Forelimb muscle (tissue), 1 donor: ENCODE data around the gene ATF7. TPM values are rescaled to one million over a fixed set of nuclear protein-coding genes. Genes with fewer than 3 reads are reported as not detected.
A peak's percentile ranks its signal among the peaks of the same experiment; 100 is the strongest.

Experiments
- DNase-seq: peaks from one replicate; pipeline ENCODE4 v3.0.0-alpha.2; 2013; ENCODE audit warnings: low read depth
- polyA plus RNA-seq: library from polyadenylated mRNA; unstranded; fragments of 120-200 nt; gene quantifications from one replicate; pipeline ENCODE4 v1.2.1, GENCODE V29; 2013; ENCODE audit not compliant: insufficient read length

The ATF7 gene
- polyA plus RNA-seq, 1 donor = 49.7 TPM

DNA sequence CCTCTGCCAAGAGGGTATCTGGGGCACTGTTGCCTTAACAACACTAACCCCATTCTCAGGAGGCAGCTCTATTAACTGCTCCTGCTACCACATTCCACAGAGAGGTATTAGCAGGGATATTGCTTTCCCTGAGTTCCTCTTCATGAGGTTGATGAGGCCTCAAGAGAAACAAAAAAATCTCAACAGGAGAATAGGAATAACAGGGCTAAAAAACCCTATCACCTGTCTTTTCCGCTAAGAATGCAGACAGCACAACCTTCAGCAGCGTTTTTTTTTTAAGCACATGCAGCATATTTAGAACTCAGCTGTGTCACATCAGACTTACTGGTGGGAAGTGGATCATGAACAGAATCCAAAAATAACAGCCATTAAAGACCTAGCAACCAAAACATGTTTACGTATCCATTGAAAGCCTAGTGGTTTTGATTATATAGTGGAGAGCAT, 29.2 kb downstream of the ATF7 start:
- DNase-seq = peak; percentile 72

DNA sequence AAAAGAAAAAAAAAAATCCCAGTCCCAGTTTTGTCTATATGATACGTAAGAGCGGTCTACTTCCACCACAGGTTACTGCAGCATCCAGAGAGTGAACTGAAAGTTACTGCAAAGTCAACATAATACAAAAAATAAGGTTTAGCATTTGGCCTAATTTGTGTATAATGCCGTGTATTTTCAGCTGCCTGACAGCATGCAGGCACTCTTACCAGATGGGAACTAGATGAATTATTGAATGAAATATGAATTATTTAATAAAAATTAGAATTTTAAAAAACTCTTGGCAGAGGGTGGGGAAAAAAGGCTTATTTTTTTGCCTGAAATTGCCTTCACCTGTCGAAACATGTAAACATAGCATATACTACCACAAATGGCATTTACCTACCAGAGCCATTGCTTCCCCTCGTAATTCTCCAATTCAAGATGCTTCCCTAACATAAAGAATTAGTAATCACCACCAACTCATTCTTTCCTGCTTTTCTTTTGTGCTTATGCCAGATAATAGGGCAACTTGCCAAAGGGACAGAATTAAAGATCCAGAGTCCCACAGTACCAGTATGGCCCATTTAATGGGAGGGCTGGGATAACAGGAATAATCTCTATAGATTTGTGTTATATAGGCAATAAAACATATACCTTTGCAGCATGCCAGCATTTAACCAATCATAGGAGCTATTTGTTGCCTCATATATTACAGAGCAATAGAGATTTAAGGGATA, 31.1 kb downstream of the ATF7 start:
- DNase-seq = no peak

DNA sequence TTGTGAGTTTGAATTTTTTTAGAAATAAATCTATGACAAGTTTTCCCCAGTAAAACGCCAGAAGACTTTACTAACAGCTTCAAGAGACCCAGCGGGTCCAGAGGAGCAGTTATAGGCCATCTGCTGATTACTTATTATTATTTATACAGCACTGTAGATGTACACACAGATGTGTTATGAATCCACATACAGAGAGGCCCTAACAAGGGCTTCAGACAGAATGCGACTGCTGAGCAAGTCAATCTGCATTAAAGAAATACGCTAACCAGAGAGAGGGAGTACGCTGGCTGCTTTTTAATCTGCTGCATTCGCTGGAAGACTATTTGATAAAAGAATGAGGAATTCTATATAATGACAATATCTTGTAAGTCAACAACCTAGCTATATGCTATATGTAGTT, 32.5 kb downstream of the ATF7 start:
- peak; percentile 41 for DNase-seq

DNA sequence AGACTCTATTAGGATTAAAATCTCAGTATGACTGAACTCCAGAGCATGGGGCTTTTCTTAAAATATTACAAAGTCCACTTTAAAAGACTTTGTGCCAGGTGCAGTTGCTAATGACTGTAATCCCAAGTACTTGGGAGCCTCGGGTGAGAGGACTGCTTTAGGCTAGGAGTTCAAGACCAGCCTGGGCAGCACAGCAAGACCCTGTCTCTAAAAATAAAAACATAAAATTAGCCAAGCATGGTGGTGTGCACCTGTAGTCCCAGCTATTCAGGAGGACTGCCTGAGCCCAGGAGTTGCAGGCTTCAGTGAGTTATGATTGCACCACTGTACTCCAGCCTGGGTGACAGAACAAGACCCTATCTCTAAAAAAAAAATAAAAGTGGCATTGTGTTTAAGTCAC, 33.2 kb downstream of the ATF7 start:
- no peak for DNase-seq

DNA sequence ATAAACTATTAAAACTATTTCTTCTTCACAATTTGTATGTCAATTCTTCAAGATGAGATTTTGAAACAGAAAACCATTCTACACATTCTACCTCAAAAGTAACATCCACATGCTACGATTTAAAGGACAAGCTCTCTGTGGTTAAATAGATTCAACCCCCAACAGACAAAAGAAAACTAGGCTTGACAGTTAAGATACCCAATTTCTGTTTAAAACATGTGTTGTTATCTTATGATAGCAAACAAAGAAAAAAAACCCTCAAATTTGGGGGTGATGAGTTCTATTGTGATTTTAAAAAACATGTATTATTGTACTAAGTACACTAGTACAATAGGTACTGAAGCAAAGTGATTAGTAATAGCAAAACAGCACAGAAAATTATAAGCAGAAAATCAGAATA, 33.8 kb downstream of the ATF7 start:
- no peak for DNase-seq

DNA sequence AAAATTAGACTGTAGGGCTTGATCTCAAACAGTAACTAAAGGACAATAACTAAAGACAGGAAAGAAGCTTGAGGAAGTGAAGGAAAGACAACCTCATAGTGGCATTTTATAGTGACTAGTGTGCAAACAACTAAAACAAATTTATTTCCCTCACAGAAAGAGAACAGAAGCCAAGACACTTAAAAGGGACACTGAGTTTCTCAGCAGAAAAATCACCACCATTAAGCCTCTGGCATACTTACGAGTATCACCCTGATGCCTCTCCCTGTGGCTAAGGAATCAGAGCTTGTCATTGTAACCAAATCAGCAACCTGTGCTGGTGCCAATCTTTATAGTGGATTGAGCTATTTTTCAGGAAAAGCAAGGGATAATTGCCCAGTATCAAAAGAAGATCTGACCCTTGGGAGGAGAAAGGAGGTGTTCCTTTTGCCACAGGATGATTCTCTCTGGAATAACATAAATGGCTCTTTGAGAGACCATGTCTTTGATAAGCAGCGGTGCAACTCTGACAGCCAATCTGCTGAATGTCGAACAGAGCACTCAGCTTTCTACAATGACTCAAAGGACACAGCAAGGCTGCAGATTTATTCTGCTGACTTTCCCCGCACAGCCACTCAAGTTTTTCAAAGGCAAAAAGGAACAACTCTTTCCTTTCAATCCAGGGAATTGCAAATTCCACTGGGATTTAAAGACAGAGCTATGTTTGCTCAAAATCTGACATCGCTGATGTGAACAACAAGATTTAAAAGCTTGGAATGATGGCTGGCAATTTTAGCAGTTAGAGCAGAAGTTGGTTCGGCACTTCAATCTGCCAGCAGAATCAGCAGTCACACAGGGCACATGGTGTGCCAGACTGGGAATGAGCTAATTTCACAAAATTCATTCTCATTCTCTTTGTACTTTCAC, 34.6 kb downstream of the ATF7 start:
- DNase-seq = no peak

DNA sequence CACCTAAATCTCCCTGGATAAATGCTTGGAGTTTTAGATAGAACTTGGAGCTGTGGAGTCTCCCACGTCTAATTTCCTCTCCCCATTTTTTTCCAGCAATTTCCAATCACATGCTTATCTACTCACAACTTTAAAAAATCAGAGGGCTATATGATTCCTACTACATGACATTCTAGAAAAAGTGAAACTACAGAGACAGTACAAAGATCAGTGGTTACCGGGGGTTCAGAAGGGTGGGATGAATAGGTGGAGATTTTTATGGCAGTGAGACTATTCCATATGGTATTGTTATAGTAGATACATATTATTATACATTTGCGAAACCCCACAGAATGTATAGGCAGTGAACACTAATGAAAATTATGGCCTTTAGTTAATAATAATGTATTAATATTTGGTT, 35.5 kb downstream of the ATF7 start:
- no peak for DNase-seq

DNA sequence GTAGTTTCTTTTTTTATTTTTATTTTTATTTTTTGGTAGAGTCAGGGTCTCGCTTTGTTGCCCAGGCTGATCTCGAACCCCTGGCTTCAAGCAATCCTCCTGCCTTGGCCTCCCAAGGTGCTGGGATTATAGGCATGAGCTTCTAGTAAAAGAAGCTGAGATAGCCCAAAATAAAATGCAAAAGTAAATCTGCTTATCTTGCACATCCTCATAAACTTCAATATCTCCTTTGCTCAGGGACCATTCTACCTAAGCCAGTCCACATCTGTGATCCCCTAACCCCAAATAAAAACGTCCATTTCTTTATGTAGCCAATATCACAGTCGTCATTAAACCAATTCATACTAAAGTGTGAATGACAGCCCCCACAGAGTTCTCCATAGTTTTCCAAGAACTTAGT, 36.3 kb downstream of the ATF7 start:
- DNase-seq = no peak

DNA sequence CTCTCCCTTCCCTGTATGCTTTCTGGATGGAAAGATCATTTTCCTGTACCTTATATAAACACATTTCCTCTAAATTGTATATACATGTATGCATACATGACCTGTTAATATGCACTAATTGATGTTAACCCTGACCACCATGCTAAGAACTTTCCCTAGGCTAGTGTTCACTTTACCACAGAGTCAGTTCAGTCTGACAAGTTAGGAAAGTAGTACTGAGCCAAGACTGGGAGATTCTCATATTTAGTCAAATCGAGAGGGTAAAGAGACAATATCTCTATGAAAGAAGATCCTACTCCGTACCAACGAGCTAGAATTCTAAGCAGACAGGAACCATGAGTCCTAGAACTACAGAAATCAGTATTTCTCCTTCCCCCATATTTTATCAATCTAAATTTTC, 36.8 kb downstream of the ATF7 start:
- no peak for DNase-seq

DNA sequence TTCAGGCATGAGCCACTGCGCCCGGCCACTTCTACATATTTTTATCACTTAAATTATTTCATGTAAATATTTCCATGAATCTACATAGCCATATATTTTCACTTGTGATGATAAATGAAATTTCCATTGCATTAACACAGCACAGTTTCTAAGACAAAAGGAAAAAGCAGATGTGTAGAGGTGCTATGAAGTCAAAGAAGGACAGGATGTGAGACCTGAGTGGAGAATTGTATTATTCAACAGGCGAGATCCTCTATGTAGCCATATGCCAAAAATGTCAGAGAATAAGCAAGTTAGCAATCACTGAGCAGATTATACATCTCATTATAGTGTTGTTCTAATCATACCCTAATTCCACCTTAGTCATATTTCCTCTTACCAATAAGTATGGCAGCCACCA, 38.1 kb downstream of the ATF7 start:
- no peak for DNase-seq

DNA sequence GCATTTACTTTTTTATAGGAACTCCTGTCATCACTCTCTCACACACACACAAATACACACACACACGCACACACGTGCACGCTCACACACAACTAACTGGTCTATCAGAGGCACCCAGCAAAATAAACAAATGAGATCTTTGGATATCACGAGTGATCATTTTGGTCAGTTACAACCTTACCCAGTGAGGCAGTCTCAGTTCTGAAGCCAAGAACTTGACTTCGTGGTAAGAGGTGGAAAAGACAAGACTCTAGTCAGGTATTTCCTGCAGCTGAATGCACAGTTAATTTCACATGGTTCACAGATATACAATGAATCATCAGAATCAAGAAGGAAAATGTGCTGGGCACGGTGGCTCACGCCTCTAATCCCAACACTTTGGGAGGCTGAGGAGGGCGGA, 39.4 kb downstream of the ATF7 start:
- no peak for DNase-seq

DNA sequence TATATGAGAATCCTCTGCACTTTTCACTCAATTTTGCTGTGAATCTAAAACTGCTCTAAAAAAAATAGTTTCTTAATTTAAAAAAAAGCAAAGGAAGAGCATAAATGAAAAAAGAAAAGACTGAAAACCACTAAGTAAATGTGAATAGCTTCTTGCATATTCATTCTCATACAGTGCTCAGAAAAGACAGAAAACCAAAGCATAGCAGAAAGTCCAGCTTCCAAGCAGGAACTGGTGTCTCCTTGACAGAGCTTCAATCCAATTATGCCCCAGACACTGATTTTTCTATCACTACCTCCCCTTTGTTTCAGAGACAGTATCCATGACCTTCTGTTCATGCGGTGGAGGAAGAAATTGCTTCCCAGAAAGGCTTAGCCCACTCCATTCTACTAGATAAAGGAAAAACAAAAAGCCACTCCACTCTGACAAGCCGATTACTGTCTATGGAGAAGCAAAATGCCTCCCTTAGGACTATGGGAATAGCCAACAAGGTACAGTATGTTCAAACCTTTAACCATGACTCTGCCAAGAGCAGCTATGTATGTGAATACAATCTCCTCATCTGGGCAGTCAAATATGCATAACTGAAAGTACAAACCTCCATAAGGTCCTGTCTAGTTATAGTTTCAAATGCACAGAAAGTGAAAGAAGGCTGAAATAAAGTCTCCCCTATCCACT, 40.6 kb downstream of the ATF7 start:
- no peak for DNase-seq

DNA sequence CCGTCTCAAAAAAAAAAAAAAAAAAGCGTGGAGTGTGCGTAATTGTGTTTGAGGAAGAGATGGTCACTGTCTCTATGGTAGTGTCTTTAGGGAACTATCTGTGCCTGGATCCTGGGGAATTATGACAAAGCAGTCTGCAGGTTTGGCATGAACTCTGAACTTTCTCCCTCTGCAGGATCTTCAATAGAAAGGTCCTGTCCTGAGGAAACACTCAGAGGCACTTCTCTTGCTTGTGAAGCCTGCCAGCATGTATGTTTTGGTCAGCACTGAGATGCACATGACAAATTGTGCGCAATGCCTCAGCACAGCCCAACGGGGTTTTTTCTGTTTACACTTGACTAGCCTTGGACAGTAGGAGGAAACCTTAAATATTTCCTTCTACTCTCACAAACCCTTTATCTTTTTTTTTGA, 46.6 kb downstream of the ATF7 start:
- DNase-seq = no peak

DNA sequence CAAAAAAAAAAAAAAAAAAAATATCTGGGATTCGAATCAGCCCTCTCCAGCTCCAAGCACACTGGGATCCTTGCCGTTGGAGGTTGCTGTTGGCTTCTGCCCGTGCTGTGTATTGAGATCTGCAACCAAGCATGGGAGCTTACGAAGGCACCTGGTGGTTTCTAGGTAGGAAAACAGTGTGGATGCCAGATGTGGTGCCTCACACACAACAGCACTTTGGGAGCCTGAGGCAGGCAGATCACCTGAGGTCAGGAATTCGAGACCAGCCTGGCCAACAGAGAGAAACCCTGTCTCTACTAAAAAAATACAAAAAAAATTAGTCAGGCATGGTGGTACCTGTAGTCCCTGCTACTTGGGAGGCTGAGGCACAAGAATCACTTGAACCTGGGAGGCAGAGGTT, 47.4 kb downstream of the ATF7 start:
- no peak for DNase-seq

DNA sequence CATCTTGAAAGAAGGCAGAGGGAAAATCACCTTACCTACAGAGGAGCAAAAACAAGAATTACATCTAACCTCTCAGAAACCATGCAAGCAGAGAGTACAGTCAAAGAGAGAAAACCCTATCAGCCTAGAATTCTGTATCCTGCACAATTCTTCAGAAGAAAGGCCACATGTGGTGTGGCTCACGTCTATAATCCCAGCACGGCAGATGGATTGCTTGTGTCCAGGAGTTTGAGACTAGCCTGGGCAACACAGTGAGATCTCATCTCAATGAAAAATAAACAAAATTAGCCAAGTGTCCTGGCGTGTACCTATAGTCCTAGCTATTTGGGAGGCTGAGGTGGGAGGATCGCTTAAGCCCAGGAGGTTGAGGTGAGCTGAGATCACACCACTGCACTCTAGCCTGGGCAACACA, 48.2 kb downstream of the ATF7 start:
- DNase-seq = no peak

DNA sequence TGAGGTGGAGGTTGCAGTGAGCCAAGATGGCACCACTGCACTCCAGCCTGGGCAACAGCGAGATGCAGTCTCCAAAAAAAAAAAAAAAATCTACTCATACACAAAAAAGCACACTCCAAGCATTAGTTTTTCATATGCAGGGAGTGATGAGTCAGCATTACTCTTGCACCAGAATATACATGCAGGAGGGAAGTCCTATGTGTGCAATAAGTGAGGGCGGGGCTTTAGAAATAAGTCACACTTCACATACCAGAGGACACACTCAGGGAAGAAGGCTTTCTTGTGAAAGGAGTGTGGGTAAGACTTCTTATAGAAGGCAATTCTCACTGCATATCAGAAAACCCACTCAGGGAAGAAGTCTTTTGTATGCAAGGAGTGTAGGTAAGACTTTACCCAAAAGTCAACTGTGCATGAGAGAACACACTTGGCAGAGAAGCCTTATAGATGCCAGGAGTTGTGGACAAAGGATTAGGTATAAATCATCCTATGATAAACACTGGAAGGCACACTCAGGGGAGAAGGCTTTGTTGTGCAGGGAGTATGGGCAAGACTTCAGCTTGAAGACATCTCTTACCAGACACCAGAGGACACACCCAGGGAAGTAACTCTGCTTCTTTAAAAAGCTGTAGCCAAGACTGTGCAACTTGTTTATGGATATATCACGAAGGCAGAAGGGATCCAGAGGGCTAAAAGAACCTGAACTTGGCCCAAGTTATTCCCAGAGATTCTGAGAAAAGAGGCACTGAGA, 50.5 kb downstream of the ATF7 start:
- DNase-seq = no peak

DNA sequence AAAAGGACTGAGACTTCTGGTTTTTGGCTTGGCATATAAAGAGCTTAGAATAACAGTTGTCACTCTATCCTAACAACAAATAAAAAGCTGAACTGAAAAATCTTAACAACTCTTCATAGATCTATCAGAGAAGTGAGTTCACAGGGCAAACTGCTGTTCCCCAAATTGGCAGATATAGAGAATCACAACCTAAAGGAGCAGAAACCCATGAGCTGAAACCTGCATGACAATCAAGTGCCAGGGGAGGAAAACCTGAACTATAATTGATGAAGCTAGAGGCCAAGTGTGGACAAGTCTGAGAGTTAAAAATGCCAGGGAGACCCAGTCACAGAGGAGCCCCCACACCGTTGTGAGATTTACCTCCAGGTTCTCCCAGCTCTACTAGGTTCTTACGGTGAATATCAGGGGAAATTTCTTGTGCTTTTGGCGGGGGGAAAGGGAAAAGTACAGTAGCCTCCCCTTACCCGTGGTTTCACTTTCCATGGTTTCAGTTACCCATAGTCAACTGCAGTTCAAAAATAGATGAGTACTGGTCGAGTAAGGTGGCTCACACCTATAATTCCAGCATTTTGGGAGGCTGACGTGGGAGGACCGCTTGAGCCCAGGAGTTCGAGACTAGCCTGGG, 53.9 kb downstream of the ATF7 start:
- no peak for DNase-seq

DNA sequence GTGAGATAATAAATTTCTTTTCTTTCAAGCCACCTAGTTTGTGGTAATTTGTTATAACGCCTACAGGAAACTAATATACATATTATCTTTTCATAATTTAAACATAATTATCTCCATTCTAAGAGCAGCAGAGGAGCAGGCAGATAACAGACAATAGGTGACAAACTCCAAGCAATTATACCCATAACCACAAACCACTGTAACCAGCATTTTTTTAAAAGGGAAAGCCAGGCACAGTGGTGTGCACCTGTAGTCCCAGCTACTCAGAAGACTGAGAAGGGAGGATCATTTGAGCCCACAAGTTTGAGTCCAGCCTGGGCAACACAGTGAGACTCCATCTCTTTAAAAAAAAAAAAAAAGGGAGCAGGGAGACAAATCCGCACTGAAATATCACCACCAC, 54.9 kb downstream of the ATF7 start:
- DNase-seq = no peak

DNA sequence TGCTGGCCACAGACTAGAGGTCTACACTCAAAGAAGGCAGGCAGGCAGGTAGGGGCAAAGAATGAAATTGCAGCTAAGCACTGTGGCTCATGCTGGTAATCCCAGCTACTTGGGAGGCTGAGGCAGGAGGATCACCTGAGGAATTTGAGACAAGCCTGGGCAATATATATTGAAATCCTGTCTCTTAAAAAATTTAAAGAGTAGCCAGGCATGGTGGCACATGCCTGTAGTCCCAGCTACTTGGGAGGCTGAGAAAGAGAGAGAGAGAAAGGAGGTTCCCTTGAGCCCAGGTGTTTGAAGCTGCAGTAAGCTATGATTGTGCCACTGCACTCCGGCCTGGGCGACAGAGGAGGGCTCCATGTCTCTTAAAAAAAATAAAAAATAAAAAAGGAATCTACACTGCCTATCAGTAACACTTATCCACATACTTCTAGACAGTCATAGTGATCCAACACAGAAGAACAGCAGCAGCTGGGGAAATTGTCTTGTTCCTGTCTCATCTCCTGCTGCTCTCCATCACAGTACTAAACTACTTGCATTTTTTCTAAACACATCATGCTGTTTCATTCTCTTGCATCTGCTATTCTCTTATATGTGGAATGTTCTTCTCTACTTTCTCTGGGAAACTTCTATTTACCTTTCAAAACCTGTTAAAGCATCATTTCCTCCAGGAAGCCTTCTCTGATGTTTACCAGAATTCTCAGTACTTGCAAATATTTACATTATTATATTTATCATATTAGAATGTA, 57.2 kb downstream of the ATF7 start:
- no peak for DNase-seq

DNA sequence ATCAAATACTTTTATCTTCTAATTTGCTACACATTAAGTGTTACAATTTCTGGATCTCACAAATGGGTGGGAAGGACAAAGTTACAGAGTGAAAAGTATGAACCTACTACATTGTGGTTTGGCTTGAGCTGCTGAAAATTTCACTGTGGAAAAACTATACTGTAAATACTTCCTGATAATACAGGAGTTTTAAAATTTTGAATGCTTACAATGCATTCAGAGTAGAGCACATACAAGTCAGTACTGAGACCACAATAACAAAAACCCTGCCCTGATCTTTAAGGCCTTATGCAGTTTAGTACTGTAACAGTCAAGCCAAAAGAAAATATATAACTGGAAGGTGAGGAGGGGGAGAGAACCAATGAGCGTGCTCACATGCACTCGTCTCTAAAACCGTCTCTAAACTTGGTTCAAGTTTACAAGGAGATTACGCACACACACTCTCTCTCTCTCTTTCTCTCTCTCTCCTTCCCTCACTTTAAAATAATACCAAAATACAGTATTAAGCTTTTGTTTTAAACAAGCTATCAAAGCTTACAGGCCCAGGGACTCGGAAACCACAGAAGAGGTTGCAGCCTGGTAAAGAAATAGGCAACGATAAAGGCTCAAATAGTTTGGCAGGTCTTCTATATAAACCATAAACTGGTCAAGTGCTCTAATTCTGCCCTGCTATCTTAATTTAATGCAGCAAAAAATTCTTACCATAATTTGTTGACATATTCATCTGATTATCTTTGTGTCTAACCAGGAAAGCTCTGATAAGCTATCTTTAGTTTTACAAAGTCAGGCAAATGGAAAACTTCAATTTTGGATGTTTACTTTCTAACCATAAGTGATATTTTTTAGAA, 58.0 kb downstream of the ATF7 start:
- no peak for DNase-seq
